Uterus (tissue), 2 donors: ENCODE measurements around the gene A4GALT.

Experiments
- POLR2A ChIP-seq, 2 donors: fragments of 450-650 bp; IDR thresholded peaks; one replicate each; pipeline ENCODE4 v1.6.1; 2016; ENCODE audit warnings: antibody characterized with exemption in 2 of 2, mild to moderate bottlenecking in 1 of 2, moderate library complexity in 1 of 2
- TF ChIP-seq, protein P1 (sequence below), 4 experiments: fragments of 200-600 bp in 2 of 4; fragments of 450-650 bp in 2 of 4; sonication (generic) in 2 of 4; IDR thresholded peaks; one replicate each; pipeline ENCODE4 v1.5.1; 2016 to 2019; ENCODE audit warnings: antibody characterized with exemption in 4 of 4, mild to moderate bottlenecking in 2 of 4, moderate library complexity in 1 of 4

- no peak for TF ChIP-seq POLR2A (IDR thresholded peaks at IDR 0.05)
- TF ChIP-seq, protein P1, sequence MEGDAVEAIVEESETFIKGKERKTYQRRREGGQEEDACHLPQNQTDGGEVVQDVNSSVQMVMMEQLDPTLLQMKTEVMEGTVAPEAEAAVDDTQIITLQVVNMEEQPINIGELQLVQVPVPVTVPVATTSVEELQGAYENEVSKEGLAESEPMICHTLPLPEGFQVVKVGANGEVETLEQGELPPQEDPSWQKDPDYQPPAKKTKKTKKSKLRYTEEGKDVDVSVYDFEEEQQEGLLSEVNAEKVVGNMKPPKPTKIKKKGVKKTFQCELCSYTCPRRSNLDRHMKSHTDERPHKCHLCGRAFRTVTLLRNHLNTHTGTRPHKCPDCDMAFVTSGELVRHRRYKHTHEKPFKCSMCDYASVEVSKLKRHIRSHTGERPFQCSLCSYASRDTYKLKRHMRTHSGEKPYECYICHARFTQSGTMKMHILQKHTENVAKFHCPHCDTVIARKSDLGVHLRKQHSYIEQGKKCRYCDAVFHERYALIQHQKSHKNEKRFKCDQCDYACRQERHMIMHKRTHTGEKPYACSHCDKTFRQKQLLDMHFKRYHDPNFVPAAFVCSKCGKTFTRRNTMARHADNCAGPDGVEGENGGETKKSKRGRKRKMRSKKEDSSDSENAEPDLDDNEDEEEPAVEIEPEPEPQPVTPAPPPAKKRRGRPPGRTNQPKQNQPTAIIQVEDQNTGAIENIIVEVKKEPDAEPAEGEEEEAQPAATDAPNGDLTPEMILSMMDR (IDR thresholded peaks at IDR 0.05), result no peak
Observed at GRCh38 chr22:42716221-42716620, 4.4 kb downstream of the A4GALT start.
